Sciatic nerve (tissue), 2 donors: ENCODE measurements around the gene KDM6A. TPM values are rescaled to one million over a fixed set of nuclear protein-coding genes. Genes with fewer than 3 reads are reported as not detected.
"Not testable (repeated sequence)": the region's sequence is repeated elsewhere in the genome, so short reads cannot be mapped to it uniquely, and the experiment has no call there.

Source experiments
- ATAC-seq: fragments of 200-7000 bp; cut with Tn5 transposase; one replicate; pipeline ENCODE4 v1.9.1; 2020; ENCODE audit warnings: mild to moderate bottlenecking, moderate library complexity
- DNase-seq: peaks from one replicate; pipeline ENCODE4 v3.0.0-alpha.2; 2020; ENCODE audit warnings: low spot score
- intact Hi-C: fragments of 100-400 bp; cut with DNase I; formaldehyde crosslinking; loops from one replicate; pipeline ENCODE4 v1.14.2; 2022
- total RNA-seq: library from RNA; stranded (reverse); fragmentation: NEBNext Ultra II Directional; extraction: Animal tissue kit (Norgen Biotek cat#: 25700); gene quantifications from one replicate; pipeline ENCODE4 v1.2.1, GENCODE V29; 2021
- donor health status: DM: no; HTN: no; CAD: no.
- donor health status: DM: no; HTN: no; CAD: no.

Gene KDM6A
- total RNA-seq, 1 donor from 2014 or later = 52.8 TPM

GRCh38 chrX:44913656-44914531 is 40.9 kb downstream of the KDM6A start:
- intact Hi-C loops = no loop called here
- ATAC-seq (no peak), DNase-seq (no peak)

GRCh38 chrX:44914532-44915198 is 41.7 kb downstream of the KDM6A start:
- no peak for ATAC-seq
- intact Hi-C loops = no loop called here
- no peak for DNase-seq

GRCh38 chrX:44915361-44915868 is 42.4 kb downstream of the KDM6A start:
- intact Hi-C loops = no loop called here
- DNase-seq = no peak
- ATAC-seq = peak; percentile 34

- ATAC-seq (no peak), DNase-seq (no peak)
- intact Hi-C loops = no loop called here
Measured at GRCh38 chrX:44918722-44919121, 45.7 kb downstream of the KDM6A start.

- intact Hi-C loops = no loop called here
- DNase-seq (no peak), ATAC-seq (no peak)
Measured at GRCh38 chrX:44922980-44923379, 50.0 kb downstream of the KDM6A start.

GRCh38 chrX:44927398-44927797 is 54.4 kb downstream of the KDM6A start:
- intact Hi-C loops = no loop called here
- ATAC-seq = no peak

GRCh38 chrX:44931441-44931973 is 58.5 kb downstream of the KDM6A start:
- ATAC-seq = no peak
- intact Hi-C loops = no loop called here
- DNase-seq = no peak

More at GRCh38 chrX:44927398-44927797, 54.4 kb downstream of the KDM6A start:
- no peak for DNase-seq

GRCh38 chrX:44935172-44935571 is 62.2 kb downstream of the KDM6A start:
- ATAC-seq = no peak
- no peak for DNase-seq
- intact Hi-C loops = no loop called here

GRCh38 chrX:44935640-44936039 is 62.7 kb downstream of the KDM6A start:
- no peak for DNase-seq
- intact Hi-C loops = no loop called here
- ATAC-seq = no peak

- DNase-seq (no peak), ATAC-seq (no peak)
- intact Hi-C loops = no loop called here
Measured at GRCh38 chrX:44937606-44938005, 64.6 kb downstream of the KDM6A start.

- ATAC-seq = no peak
- intact Hi-C loops = no loop called here
- no peak for DNase-seq
Measured at GRCh38 chrX:44938111-44938510, 65.1 kb downstream of the KDM6A start.

GRCh38 chrX:44940541-44940940 is 67.6 kb downstream of the KDM6A start:
- ATAC-seq, DNase-seq, intact Hi-C loops: not testable (repeated sequence)

GRCh38 chrX:44943007-44943406 is 70.0 kb downstream of the KDM6A start:
- intact Hi-C loops = no loop called here
- ATAC-seq (no peak), DNase-seq (no peak)

- intact Hi-C loops = no loop called here
- DNase-seq (no peak), ATAC-seq (no peak)
Measured at GRCh38 chrX:44944894-44945293, 71.9 kb downstream of the KDM6A start.

GRCh38 chrX:44945736-44946135 is 72.7 kb downstream of the KDM6A start:
- ATAC-seq (no peak), DNase-seq (no peak)
- intact Hi-C loops = no loop called here

- ATAC-seq (no peak), DNase-seq (no peak)
- intact Hi-C loops = no loop called here
Measured at GRCh38 chrX:44946771-44947170, 73.8 kb downstream of the KDM6A start.

GRCh38 chrX:44947995-44948394 is 75.0 kb downstream of the KDM6A start:
- intact Hi-C loops = no loop called here
- DNase-seq = no peak
- no peak for ATAC-seq

GRCh38 chrX:44948406-44948805 is 75.4 kb downstream of the KDM6A start:
- no peak for ATAC-seq
- intact Hi-C loops = no loop called here
- DNase-seq = no peak

GRCh38 chrX:44949125-44949524 is 76.1 kb downstream of the KDM6A start:
- ATAC-seq = no peak
- intact Hi-C loops = no loop called here
- DNase-seq = no peak
